NB4 (cell line): ENCODE data around the gene KCNQ5.
A peak's percentile ranks its signal among the peaks of the same experiment; 100 is the strongest.
"Not testable (repeated sequence)": the region's sequence is repeated elsewhere in the genome, so short reads cannot be mapped to it uniquely, and the experiment has no call there.

ENCODE experiments used
- DNase-seq: peaks from one replicate; pipeline ENCODE4 v3.0.0; 2010; ENCODE audit warnings: low read depth
- H3K4me3 ChIP-seq: one replicate; pipeline ENCODE4 v1.5.1; 2011; ENCODE audit warnings: mild to moderate bottlenecking, low read depth, low read length, moderate library complexity
- MAX ChIP-seq: IDR thresholded peaks from 2 replicates; pipeline ENCODE4 v1.6.1; 2011; ENCODE audit warnings: low read depth, low read length
- MYC ChIP-seq: IDR thresholded peaks from 2 replicates; pipeline ENCODE4 v1.6.1; 2011; ENCODE audit warnings: low read depth, low read length
- POLR2A ChIP-seq: IDR thresholded peaks from 2 replicates; pipeline ENCODE4 v1.6.1; 2011; ENCODE audit warnings: mild to moderate bottlenecking; ENCODE audit not compliant: insufficient read length; ENCODE audit errors: extremely low read depth
- TF ChIP-seq, protein P1 (sequence below): IDR thresholded peaks from one replicate; pipeline ENCODE4 v1.5.1; 2012; ENCODE audit warnings: low read depth, low read length

Gene KCNQ5

GRCh38 chr6:73180763-73181619 lies 559.1 kb downstream of the KCNQ5 start:
- DNase-seq: peak; percentile 70
- TF ChIP-seq, protein P1, sequence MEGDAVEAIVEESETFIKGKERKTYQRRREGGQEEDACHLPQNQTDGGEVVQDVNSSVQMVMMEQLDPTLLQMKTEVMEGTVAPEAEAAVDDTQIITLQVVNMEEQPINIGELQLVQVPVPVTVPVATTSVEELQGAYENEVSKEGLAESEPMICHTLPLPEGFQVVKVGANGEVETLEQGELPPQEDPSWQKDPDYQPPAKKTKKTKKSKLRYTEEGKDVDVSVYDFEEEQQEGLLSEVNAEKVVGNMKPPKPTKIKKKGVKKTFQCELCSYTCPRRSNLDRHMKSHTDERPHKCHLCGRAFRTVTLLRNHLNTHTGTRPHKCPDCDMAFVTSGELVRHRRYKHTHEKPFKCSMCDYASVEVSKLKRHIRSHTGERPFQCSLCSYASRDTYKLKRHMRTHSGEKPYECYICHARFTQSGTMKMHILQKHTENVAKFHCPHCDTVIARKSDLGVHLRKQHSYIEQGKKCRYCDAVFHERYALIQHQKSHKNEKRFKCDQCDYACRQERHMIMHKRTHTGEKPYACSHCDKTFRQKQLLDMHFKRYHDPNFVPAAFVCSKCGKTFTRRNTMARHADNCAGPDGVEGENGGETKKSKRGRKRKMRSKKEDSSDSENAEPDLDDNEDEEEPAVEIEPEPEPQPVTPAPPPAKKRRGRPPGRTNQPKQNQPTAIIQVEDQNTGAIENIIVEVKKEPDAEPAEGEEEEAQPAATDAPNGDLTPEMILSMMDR: peak; percentile 83
- TF ChIP-seq MAX: peak; percentile 51; the same call in 1 of the 2 replicates
- TF ChIP-seq MYC: no peak
- no peak for TF ChIP-seq POLR2A
- no peak overlapping the region for H3K4me3 ChIP-seq

DNA sequence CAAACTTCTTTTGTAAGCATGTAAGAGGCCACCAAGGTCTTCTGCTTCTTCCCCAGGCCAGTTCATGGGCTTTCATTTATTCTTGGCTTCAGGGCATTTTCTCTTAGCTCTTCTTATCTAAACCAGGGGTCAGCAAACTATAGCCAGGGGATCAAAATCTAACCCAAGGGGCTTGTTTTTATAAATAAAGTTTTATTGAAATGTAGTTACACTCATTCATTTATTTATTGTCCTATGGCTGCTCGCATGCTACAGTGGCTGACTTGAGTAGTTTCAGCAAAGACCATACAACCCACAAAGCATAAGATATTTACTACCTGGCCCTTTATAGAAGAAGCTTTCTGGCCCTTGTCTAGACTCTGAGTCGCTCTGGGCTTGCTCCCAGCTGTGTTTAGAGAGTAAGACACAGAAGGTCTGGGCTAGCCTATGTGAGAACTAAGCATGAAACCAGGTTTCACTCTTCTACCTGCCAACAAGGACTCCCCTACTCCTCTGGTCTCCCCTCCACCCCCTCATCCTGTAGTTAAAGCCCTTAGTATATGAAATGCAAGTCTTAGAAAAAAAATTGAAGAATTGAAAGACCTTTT lies 560.2 kb downstream of the KCNQ5 start:
- no peak for DNase-seq
- TF ChIP-seq, protein P1: no peak
- no peak for TF ChIP-seq MAX
- no peak for TF ChIP-seq POLR2A
- no peak for TF ChIP-seq MYC
- H3K4me3 ChIP-seq: no peak overlapping the region

GRCh38 chr6:73193302-73193701 lies 571.4 kb downstream of the KCNQ5 start:
- H3K4me3 ChIP-seq, DNase-seq: not testable (repeated sequence)

DNA sequence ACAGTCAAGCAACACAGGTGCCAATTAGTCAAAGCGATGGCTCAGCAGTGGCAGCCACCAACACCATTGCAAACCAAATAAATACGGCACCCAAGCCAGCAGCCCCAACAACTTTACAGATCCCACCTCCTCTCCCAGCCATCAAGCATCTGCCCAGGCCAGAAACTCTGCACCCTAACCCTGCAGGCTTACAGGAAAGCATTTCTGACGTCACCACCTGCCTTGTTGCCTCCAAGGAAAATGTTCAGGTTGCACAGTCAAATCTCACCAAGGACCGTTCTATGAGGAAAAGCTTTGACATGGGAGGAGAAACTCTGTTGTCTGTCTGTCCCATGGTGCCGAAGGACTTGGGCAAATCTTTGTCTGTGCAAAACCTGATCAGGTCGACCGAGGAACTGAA lies 572.9 kb downstream of the KCNQ5 start:
- H3K4me3 ChIP-seq: no peak overlapping the region
- no peak for DNase-seq
- TF ChIP-seq MYC (no peak), POLR2A (no peak), MAX (no peak)
- TF ChIP-seq, protein P1: no peak

DNA sequence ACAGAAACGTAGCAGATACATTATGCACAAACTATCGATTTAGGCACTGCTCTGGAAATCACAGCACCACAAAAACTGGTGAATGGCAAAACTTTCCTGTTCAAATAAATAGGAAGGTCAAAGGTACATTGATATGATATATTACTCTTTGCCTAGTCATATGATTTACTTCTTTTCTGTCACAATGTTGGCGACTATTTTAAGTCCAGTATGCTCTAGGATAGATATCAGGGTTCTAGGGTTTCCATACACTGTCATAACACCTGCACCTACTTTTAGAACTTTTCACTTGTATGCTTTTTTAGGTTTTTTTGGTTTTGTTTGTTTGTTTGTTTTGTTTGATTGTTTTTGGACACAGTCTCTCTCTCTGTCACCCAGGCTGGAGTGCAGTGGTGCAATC lies 578.4 kb downstream of the KCNQ5 start:
- H3K4me3 ChIP-seq: no peak overlapping the region
- TF ChIP-seq, protein P1: no peak
- TF ChIP-seq MAX: no peak
- no peak for TF ChIP-seq POLR2A
- TF ChIP-seq MYC: no peak
- no peak for DNase-seq

- peak; percentile 20 for DNase-seq
- H3K4me3 ChIP-seq: no peak overlapping the region
- TF ChIP-seq MAX (no peak), MYC (no peak), POLR2A (no peak)
- TF ChIP-seq, protein P1: no peak
Observed at GRCh38 chr6:73200735-73201134, 578.9 kb downstream of the KCNQ5 start.
